Articular chondrocyte of knee joint (primary cell): ENCODE results near the gene ZNF211. TPM values are rescaled to one million over a fixed set of nuclear protein-coding genes. Genes with fewer than 3 reads are reported as not detected.

Source experiments
- total RNA-seq: library from RNA; depleted of rRNA; stranded (reverse); fragments of >200 nt; gene quantifications from 2 replicates; pipeline ENCODE4 v1.2.3, GENCODE V29; 2012

The ZNF211 gene
- total RNA-seq, result 8.4 and 11.0 TPM in 2 replicates

DNA sequence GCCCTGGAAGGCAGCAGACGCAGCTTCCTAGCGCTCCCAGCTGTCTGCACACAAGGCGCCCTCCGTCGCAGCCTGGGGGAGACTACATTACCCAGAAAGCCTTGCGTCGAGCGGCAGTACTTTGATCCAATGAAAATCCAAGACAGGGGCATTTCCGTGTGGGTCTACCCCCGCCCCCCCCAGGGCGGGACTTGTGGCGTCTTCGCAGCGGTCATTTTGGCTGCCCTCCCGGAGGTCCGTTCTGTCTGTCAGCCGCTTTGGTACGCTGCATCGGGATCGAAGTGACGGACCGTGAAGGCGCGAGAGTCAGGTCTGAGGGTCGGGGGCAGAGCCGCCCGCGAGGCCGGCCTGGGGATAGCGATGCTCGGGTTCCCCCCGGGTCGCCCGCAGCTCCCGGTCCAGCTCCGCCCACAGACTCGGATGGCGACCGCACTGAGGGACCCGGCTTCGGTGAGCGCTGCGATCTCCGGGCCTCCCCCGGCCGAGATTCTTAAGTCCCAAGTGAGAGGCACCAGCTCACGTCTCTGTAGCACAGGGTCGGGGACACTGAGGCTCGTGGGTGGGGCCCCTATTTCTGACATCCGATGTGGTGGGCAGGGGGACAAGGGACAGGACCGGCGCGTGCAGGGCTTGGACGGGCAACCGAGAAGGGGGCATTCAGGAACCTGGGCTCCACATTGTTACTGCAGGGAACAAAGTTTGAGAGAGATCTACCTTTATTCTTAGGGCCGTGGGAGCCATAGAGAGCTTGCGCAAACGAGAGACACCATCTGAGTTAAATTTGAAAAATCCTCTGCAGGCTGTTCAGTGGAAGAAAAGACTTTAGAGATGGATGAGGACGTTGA is at the start of gene ZNF211:
Gene ZNF211, plus strand, starts transcription at position 182 of the 845 bp plus-strand sequence. Its CDS starts 179 bp downstream, at position 361.

DNA sequence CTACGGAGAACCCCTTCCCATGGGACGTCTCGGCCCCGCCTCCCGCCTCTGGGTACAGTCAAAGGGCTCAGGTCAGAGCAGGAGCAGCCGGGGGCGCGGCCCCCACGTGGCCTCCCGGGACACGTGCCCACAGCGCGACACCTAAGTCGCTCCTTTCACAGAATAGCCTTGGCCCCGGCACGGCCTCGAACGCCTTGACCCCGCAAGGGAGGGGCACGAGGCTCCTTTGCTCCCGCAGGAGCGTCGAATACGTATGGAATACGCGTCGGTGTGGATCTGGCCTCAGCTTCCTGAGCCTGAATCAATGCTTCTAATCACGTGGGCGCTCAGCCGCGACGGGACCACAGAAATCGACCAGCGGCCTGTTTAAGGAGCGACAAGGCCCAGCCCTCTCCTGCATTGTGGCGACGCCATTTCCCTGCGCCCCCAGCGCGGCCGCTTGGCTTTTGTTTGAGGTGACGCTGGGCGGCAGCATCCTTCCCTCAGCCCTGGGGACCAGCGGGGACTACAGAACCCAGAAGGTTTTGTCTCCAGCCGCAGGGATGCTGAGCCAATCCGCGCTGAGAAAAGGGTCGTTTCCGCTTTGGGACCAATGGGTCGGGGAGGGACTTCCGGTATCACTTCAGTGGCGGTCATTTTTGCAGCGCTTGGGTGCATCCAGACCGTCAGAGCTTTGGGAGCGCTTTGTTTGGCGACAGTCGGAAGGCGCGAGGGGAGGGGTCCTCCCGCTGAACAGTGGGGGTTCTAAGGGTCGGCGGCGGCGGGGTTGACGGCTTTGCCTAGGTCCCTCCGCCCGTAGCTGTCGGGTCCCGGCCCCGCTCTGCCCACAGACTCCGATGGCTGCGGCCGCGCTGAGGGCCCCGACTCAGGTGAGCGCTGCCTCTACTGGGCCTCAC is 49.2 kb upstream of the ZNF211 start, which contains the start of gene ZIK1:
Gene ZIK1, plus strand, starts transcription at position 625 of the 896 bp plus-strand sequence. Its CDS starts 212 bp downstream, at position 837.

DNA sequence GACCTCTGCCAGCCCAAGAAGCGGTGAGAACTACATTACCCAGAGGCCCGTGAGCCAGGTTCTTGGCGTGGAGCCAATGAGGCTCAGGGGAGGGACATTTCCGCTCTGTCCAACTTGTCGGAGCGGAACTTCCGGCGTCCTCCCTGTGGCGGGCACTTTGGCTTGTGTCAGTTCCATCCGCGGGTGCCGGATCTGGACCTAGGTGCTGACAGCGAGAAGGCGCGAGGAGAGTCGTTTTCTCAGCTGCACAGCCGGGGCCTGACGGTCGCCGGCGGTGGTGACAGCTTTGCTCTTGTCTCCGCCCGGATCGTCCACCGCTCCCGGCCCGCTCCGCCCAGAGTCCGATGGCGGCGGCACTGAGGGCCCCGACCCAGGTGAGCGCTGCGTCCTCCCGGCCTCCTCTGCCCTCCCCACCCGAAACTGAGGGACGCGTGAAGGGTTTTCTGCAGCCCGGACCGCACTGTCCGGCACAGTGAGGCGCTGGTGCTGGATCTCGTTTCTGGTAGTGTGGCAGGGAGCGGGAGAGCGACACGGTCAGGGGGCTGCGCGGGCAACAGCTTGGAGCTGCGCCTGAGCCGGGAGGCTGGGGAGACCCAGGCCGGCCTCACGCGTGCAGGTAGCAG is 33.1 kb upstream of the ZNF211 start, which contains the start of gene ZNF530:
Gene ZNF530, plus strand, starts transcription at position 125 of the 623 bp plus-strand sequence. CDS start 4,461 bp downstream, outside the sequence.

DNA sequence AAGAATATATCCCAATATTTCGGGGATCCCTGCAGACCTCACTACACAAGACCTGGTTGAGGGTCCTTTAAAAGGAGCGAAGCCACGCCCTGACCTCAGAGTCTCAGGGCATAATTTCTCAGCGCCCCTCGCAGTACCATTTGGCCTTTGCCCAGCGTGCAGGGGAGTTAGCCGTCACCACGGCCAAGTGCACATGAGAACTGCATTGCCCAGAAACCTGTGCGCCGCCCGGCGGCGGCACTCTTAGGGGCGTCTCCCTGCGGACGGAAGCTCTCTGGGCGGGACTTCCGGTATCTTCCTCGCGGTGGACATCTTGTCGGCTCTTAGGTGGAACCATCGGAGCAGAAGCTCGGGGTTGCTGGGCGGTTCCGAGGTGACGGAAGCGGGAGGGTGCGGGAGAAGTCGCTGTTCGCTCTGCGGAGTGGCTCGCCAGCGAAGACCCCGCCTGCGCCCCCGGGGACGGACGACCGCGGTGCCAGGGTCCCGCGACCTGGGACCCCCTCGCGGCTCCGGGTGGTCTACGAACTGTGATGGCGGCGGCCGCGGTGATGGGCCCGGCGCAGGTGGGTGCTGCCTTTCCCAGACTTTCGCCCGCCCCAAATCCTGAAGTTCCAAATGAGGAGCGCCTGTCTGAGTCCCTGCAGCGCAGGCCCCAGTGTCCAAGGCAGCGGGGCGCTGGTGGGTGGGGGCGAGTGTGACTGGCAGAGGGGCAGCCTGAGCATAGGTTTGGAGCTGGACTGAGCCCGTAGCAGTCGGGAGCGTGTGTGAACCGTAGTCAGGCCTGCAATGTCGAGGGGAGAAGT is 18.8 kb upstream of the ZNF211 start, which contains the start of gene ZNF134:
Gene ZNF134, plus strand, starts transcription at position 302 of the 803 bp plus-strand sequence. CDS start 5,227 bp downstream, outside the sequence.

DNA sequence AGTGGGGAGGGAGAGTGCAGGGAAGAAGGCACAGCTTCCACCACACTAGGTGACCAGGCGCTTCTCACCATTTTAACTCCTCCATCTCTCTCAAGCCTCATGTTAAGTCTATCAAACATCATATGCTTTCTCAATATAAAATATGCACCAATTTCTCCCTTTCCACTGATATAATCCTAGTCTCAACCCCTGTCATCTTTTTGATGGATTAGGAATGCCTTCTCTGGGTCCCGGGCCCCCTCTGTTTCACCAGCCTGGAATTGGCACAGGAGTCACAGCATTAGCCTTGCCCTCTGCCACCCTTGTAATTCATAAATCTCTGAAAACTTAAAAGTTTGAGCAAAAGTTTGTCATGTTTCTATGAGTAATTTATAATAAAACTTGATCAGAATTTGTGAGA is 35.7 kb downstream of the ZNF211 start, which contains the start of gene ZSCAN4:
Gene ZSCAN4, plus strand, starts transcription at position 301 of the 400 bp plus-strand sequence. CDS start 7,211 bp downstream, outside the sequence.

Other genes with a start within 250 kb of the ZNF211 start
- gene ZNF548, start 243.3 kb upstream of the ZNF211 start, total RNA-seq, result 20.9 and 23.2 TPM in 2 replicates
- 13.5 and 15.5 TPM in 2 replicates for gene ZNF17, start 222.0 kb upstream of the ZNF211 start, total RNA-seq
- gene ZNF749, start 197.8 kb upstream of the ZNF211 start, total RNA-seq, result 6.8 and 7.0 TPM in 2 replicates
- gene VN1R1, start 176.0 kb upstream of the ZNF211 start, total RNA-seq, result 1.0 and 1.4 TPM in 2 replicates
- gene ZNF772, start 155.6 kb upstream of the ZNF211 start, total RNA-seq, result 18.8 and 21.6 TPM in 2 replicates
- 12.9 and 18.1 TPM in 2 replicates for gene ZNF419, start 145.4 kb upstream of the ZNF211 start, total RNA-seq
- gene ZNF773, start 133.2 kb upstream of the ZNF211 start, total RNA-seq, result 16.7 and 20.9 TPM in 2 replicates
- 6.4 and 7.8 TPM in 2 replicates for gene ZNF549, start 105.8 kb upstream of the ZNF211 start, total RNA-seq
- gene ZNF550, start 73.3 kb upstream of the ZNF211 start, total RNA-seq, result 5.7 and 6.9 TPM in 2 replicates
- 6.4 and 7.7 TPM in 2 replicates for gene ZNF416, start 54.3 kb upstream of the ZNF211 start, total RNA-seq
- gene ZIK1, start 49.0 kb upstream of the ZNF211 start, total RNA-seq, result 5.0 and 7.5 TPM in 2 replicates
- gene ZNF530, start 33.3 kb upstream of the ZNF211 start, total RNA-seq, result 3.8 and 3.9 TPM in 2 replicates
- gene ZNF134, start 18.9 kb upstream of the ZNF211 start, total RNA-seq, result 22.0 and 27.9 TPM in 2 replicates
- gene ZSCAN4, start 35.8 kb downstream of the ZNF211 start, total RNA-seq, result not detected in 2 replicates
- 8.0 and 9.6 TPM in 2 replicates for gene ZNF551, start 48.8 kb downstream of the ZNF211 start, total RNA-seq
- gene ZNF154, start 76.0 kb downstream of the ZNF211 start, total RNA-seq, result 4.2 and 6.6 TPM in 2 replicates
- gene ZNF671, start 94.5 kb downstream of the ZNF211 start, total RNA-seq, result 6.7 and 12.5 TPM in 2 replicates
- gene ZNF776, start 113.6 kb downstream of the ZNF211 start, total RNA-seq, result 14.9 and 17.6 TPM in 2 replicates
- 17.6 and 18.8 TPM in 2 replicates for gene ZNF586, start 136.5 kb downstream of the ZNF211 start, total RNA-seq
- 4.9 and 6.0 TPM in 2 replicates for gene ZNF552, start 181.7 kb downstream of the ZNF211 start, total RNA-seq
- gene ZNF587B, start 197.1 kb downstream of the ZNF211 start, total RNA-seq, result 23.0 and 24.4 TPM in 2 replicates
- 22.1 and 33.4 TPM in 2 replicates for gene ZNF587, start 216.7 kb downstream of the ZNF211 start, total RNA-seq